Effector CD8-positive, alpha-beta T cell (primary cell): Measurements from ENCODE around the gene GPR25.

ENCODE experiments used
- DNase-seq: peaks from one replicate; lab custom pipeline; 2025; lab: John Stamatoyannopoulos, UW

The GPR25 gene

GRCh38 chr1:200873116-200873670 lies 412 bp downstream of the GPR25 start:
- no peak for DNase-seq

- no peak for DNase-seq
Measured at GRCh38 chr1:200873671-200874397, 1.1 kb downstream of the GPR25 start.

GRCh38 chr1:200874694-200875093 lies 1.9 kb downstream of the GPR25 start:
- DNase-seq = no peak

GRCh38 chr1:200875416-200875815 lies 2.6 kb downstream of the GPR25 start:
- DNase-seq = no peak

- DNase-seq = no peak
Measured at GRCh38 chr1:200877010-200877409, 4.2 kb downstream of the GPR25 start.

- DNase-seq = no peak
Measured at GRCh38 chr1:200877839-200878551, 5.2 kb downstream of the GPR25 start.

GRCh38 chr1:200880212-200880611 lies 7.4 kb downstream of the GPR25 start:
- DNase-seq = no peak

- no peak for DNase-seq
Measured at GRCh38 chr1:200883118-200883517, 10.3 kb downstream of the GPR25 start.

- no peak for DNase-seq
Measured at GRCh38 chr1:200885623-200886402, 13.0 kb downstream of the GPR25 start.

- no peak for DNase-seq
Measured at GRCh38 chr1:200886594-200886993, 13.8 kb downstream of the GPR25 start.

GRCh38 chr1:200887036-200887435 lies 14.3 kb downstream of the GPR25 start:
- DNase-seq = no peak

- no peak for DNase-seq
Measured at GRCh38 chr1:200887772-200888348, 15.1 kb downstream of the GPR25 start.

- DNase-seq = no peak
Measured at GRCh38 chr1:200888349-200888838, 15.6 kb downstream of the GPR25 start.

- DNase-seq = no peak
Measured at GRCh38 chr1:200889571-200889970, 16.8 kb downstream of the GPR25 start.

- DNase-seq = no peak
Measured at GRCh38 chr1:200890027-200890426, 17.2 kb downstream of the GPR25 start.

GRCh38 chr1:200890818-200891773 lies 18.3 kb downstream of the GPR25 start:
- no peak for DNase-seq

GRCh38 chr1:200891774-200892157 lies 19.0 kb downstream of the GPR25 start:
- DNase-seq = no peak

- no peak for DNase-seq
Measured at GRCh38 chr1:200892546-200892945, 19.8 kb downstream of the GPR25 start.

- DNase-seq = no peak
Measured at GRCh38 chr1:200892958-200893357, 20.2 kb downstream of the GPR25 start.

GRCh38 chr1:200893411-200893901 lies 20.7 kb downstream of the GPR25 start:
- DNase-seq = no peak
